B cell (primary cell): ENCODE data around the gene ZNF136.

ENCODE experiments used
- EZH2 ChIP-seq: IDR thresholded peaks from 2 replicates; pipeline ENCODE4 v1.6.1; 2012; ENCODE audit warnings: borderline replicate concordance, low read depth, mild to moderate bottlenecking, moderate library complexity, low read length; ENCODE audit not compliant: insufficient read depth, poor library complexity, severe bottlenecking
- TF ChIP-seq, protein P1 (sequence below): fragments of 200-600 bp; IDR thresholded peaks from one replicate; pipeline ENCODE4 v1.8.0; 2022; ENCODE audit warnings: antibody characterized with exemption, mild to moderate bottlenecking

DNA sequence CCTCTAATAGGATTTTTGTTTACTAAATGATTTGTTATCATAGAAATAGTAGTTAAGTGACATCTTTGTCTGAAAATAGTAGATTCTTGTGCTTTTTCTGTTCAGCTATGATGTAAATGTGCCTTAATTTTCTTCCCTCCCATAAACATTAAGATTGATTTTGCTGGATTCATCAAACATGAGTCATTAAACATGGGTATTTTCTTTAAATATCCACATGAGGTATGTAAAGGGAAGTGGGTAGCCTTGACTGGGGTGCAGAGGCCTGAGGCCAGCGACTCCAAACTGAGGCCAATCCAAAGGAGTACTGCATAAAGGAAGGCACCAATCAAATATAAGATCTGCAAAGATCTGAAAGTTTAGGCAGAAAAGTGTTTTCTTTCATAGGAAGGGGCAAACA, 3.7 kb downstream of the ZNF136 start:
- TF ChIP-seq, protein P1, sequence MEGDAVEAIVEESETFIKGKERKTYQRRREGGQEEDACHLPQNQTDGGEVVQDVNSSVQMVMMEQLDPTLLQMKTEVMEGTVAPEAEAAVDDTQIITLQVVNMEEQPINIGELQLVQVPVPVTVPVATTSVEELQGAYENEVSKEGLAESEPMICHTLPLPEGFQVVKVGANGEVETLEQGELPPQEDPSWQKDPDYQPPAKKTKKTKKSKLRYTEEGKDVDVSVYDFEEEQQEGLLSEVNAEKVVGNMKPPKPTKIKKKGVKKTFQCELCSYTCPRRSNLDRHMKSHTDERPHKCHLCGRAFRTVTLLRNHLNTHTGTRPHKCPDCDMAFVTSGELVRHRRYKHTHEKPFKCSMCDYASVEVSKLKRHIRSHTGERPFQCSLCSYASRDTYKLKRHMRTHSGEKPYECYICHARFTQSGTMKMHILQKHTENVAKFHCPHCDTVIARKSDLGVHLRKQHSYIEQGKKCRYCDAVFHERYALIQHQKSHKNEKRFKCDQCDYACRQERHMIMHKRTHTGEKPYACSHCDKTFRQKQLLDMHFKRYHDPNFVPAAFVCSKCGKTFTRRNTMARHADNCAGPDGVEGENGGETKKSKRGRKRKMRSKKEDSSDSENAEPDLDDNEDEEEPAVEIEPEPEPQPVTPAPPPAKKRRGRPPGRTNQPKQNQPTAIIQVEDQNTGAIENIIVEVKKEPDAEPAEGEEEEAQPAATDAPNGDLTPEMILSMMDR, result no peak
- no peak for TF ChIP-seq EZH2
